OCI-LY1 (cell line): ENCODE measurements around the gene SH2B3.

Experiments
- CTCF ChIP-seq: fragments of 200-600 bp; sonication (generic), shearing (Covaris generic); IDR thresholded peaks from 2 replicates; pipeline ENCODE4 v1.5.1; 2017; ENCODE audit warnings: mild to moderate bottlenecking, antibody characterized with exemption, low read length, moderate library complexity, mixed read lengths
- EZH2 ChIP-seq: fragments of 200-600 bp; sonication (generic), shearing (Covaris generic); IDR thresholded peaks from 2 replicates; pipeline ENCODE4 v1.8.0; 2017; ENCODE audit warnings: borderline replicate concordance, mixed run types, mild to moderate bottlenecking, antibody characterized with exemption, low read length, moderate library complexity, mixed read lengths

- no peak for TF ChIP-seq EZH2
- TF ChIP-seq CTCF = no peak
These were observed 39.1 kb upstream of the SH2B3 start for GRCh38 chr12:111366583-111366982.
